HG02610 (cell line): Measurements from ENCODE around the gene ARHGAP42.

ENCODE experiments used
- ATAC-seq: cut with Tn5 transposase; IDR thresholded peaks from one replicate; pipeline ENCODE4 v1.9.1; 2021; ENCODE audit warnings: mild to moderate bottlenecking, moderate library complexity; ENCODE audit not compliant: unreplicated experiment

The ARHGAP42 gene

DNA sequence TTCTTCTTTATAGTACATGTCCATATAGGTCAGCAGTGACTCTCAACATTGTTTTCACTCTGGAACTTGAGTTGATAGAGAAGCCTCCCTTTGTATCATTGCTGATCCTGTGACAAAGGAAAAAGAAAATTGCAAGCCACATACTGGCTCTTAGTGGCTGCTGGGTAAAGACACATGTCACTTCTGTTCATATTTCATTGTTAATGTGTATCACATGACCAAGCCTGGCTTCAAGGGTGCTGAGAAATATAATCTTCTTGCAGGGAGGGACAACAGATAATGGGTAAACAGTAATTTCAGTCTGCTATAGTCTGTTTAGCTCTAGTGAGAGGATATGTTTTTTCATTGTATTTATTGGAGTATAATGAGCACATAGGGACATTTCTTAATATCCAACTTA, 269.3 kb downstream of the ARHGAP42 start:
- no peak for ATAC-seq

DNA sequence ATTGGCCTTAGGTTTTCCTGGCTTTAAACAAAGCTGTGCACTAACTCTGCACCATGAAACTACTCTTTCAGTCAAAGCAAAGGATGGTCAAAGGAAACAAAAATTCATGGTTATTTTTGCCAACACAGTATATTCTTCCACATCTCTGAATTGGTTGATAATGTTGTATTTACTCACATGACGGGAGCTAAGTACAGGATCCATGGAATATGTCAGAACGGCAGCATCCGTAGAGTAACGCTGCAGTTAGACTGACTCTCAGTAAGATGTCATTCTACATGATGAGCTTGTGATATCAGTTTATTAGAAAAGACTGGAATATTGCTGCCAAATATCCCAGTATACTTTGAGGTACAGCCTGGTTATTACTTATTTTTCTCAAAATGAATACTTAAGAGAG, 270.4 kb downstream of the ARHGAP42 start:
- ATAC-seq = no peak

GRCh38 chr11:100961633-100962032, 274.5 kb downstream of the ARHGAP42 start:
- no peak for ATAC-seq

GRCh38 chr11:100963375-100963774, 276.3 kb downstream of the ARHGAP42 start:
- ATAC-seq = no peak

DNA sequence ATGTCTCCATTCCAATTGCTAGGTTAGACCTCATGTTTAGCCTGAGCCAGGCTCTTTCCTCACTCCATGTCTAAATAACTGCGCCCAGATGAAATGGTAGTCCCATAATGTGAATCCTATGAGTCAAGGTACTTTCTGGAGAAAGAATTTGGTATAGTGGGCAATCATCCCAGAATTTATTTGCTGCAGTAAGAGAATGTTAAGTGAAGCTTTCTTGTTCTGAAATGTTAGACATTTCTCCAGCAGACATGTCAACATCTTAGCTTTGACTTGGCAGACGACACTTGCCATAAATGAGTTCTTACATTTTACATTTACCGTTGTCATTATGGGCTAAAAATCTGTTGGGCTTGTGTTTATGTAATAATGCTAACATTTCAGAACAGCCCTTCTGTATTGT, 277.3 kb downstream of the ARHGAP42 start:
- no peak for ATAC-seq

DNA sequence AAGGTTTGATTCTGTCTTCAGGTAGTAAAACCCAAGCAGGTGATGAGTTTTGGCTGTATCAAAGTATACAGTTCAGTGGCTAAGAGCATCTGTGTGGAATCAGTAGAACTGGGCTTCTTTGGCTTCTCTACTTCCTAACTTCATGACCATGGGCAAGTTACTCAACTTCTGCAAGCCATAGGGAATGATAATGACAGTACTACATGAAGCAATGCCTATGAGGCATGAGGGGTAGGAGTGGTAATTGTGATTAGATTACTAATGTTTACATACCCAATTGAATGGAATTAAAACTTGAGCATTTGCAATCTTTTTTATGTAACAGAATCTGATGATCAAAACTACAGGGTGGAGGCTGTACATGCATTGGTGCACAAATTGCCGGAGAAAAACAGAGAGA, 278.3 kb downstream of the ARHGAP42 start:
- no peak for ATAC-seq

DNA sequence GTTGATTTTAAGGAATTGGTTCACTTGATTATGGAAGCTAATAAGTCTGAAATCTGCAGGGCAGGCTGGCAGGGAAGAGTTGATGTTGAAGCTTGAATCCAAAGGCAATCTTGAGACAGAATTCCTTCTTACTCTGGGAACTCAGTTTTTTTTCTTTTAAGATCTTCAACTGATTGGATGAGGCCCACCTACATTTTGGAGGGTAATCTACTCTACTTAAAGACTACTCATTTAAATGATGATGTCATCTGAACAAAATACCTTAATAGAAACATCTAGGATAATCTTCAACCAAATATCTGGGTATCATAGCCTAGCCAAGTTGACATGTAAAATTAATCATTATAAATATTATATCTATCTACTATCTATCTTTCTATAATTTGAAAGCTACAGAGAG, 279.3 kb downstream of the ARHGAP42 start:
- ATAC-seq = no peak

DNA sequence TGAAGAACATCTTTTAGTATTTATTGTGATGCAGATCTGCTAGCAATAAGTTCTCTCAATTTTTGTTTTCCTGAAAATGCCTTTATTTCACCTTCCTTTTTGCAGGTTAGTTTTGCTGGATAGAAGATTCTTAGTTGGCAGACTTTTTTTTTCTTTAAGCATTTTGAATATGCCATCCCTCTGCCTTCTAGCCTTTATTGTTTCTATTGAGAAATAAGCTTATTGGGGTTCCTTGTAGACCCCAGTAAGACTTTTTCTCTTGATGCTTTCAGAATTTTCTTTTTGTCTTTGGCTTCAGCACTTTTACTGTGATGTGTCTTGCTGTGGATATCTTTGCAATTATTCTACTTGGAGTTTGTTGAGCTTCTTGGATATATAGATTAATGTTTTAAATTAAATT, 281.9 kb downstream of the ARHGAP42 start:
- no peak for ATAC-seq

DNA sequence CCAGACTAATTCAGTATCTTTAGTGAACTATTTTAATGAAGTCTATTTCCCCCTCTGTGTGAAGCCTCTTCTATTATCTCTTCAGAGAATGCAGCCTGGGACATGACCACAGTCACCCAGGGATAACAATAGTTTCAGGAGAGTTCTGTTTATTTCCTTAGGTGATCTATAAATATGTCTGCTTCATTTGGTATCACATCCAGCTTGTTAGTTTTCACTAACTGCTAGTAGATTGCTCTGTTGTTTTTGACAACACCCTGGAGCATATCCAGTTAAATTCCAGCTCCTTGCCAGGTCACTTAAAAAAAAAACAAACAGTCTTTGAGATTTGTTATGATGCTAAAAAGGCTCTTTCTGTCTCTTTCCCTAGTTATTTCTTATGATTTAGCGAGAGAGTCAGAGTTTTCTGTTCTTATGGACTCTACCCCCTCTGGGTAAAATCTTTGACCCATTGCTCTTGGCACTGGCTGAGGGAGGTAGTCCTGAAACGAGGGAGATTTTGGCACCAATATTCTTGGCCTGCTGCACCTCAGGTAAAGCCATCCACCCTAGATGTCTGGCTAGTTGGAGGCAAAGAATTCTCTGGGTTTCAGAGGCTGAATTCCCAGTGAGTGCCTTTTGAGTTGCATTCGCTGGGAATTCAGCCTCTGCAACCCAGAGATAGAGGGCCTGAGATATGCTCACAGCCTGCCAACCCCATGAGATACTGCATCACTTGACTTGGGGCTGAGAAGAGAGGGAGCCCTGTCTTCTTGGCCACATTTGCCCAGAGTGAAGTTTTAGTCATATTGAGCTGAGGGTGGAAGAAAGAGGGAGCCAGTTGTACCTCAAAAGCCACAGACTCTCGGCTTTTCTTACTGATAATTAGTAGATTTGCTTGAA, 283.4 kb downstream of the ARHGAP42 start:
- no peak for ATAC-seq

- no peak for ATAC-seq
Measured at GRCh38 chr11:100972046-100972445, 285.0 kb downstream of the ARHGAP42 start.

GRCh38 chr11:100978442-100978841, 291.4 kb downstream of the ARHGAP42 start:
- ATAC-seq = no peak

- ATAC-seq = no peak
Measured at GRCh38 chr11:100978939-100979338, 291.9 kb downstream of the ARHGAP42 start.

DNA sequence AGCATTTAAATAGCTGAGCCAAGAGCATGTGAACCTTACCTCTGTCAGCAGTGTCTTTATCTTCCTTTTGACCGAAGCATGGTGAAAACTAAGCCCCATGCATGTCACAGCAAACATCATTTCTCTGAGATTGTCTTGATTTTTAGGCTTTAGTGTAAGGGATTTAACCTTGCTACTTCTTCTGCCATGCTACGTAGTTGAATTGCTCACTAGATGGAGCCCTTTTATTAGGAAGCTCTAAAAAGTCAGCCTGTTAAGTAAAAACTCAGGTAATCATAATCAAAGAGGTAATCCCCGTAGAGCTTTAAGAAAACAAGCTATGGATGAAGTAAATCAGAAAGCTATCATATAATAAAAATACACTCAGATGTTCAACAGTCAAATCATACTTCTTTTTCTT, 293.1 kb downstream of the ARHGAP42 start:
- no peak for ATAC-seq

DNA sequence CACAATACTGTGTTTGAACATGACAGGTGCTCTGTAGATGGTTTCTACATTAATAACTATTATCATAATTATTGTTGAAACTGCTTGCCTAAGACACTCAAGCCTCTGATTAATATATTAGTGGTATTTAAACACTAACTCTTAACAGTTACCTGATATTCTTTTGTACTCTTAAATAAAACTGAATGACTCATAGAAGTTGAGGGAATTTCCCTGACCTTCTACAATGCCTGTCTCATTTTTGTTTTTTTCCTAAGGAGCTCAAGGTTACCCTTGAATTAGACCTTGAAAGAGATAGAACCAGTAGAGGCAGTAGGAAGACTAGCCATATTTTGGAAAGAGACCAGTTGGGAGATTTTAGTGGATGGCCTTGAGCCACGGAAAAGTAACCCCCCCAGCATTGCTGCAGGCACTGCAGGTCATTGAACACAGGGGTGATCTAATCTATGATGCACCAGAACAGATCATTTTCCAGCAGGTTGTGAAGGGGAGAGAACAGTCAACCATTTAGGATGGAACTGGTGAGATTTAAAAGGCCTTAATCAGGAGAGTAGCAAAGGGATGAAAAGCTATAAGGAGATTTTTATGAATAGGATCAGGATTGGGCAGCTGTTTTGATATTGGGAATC, 294.2 kb downstream of the ARHGAP42 start:
- no peak for ATAC-seq

DNA sequence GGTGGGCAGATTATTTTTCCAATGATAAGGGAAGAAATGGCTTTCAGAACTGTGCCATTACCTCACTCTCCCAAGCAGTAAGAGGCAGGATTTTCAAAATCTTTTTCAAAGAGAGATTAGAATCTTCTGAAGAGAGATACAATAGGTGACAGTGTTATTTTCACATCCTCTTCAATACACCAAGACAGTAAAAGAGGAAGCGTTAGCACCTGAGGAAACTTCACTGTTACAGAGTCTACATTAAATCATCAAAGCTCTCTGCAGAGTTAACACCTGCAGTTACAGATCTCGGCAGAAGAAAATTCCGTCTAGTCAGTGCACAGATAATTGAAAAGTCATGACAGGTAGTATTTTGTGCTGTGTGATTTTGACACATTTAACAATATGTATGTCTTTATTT, 297.6 kb downstream of the ARHGAP42 start:
- no peak for ATAC-seq

DNA sequence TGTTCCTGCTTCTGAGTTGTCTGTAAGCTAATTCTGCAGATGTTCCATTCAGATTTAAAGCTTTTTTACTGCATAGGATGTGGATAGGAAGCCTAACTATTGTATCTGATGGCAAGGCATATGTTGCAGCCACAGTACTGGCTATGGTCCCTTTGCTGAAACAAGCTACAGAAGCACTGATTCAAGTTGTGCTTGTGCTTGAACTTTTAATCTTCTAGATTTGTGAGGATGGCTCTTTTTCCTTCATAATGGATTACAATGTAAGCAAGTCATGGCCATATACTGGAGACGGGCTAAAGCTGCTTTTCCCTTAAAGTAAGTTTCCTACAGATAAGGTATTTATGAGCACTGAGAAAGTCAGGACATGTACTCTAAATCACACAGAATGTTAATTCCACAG, 303.8 kb downstream of the ARHGAP42 start:
- ATAC-seq = no peak

- no peak for ATAC-seq
Measured at GRCh38 chr11:100991541-100991940, 304.5 kb downstream of the ARHGAP42 start.

- ATAC-seq = no peak
Measured at GRCh38 chr11:100994966-100995365, 307.9 kb downstream of the ARHGAP42 start.

DNA sequence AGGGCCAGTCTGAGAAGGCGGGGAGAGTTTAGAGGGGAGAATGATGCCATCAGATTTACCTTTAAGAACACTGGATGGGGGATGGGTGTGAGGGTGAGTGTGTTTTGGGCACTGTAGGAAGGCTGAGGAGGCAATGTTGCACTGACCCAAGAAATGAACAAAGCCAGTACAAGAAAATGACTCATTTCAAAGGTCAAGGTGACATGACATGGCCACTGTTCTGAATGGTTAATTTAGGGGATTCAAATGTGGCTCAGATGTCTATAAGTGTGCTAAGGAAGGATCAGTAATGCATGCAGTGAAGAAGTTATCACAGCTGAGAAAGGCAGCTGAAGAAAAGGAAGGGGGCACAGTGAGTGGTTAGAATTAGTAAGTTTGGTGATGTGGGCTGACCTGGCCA, 312.7 kb downstream of the ARHGAP42 start:
- ATAC-seq = no peak

- ATAC-seq = no peak
Measured at GRCh38 chr11:101003468-101003867, 316.4 kb downstream of the ARHGAP42 start.

GRCh38 chr11:101008961-101009689, 322.0 kb downstream of the ARHGAP42 start:
- ATAC-seq = no peak

DNA sequence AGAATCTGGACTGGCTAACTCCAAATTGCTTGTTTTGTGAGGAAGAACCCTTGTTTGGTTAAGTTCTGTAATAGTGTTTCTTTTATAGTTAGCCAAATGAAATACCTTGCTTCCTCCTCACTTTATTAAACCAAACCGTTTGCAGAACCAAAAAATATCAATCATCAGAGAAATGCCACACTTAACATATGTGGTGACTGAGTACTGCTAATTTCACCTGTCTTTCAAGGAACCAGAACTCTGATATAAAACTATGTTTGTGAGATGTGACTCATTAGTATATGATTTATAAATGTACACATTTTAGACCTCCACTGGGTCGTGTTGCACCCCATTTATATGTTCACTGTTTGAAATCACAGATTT, 322.6 kb downstream of the ARHGAP42 start:
- no peak for ATAC-seq
